Choroid plexus epithelial cell (primary cell): ENCODE results near the gene ITGA7.
A peak's percentile ranks its signal among the peaks of the same experiment; 100 is the strongest.

Experiments used
- DNase-seq: peaks from one replicate; pipeline ENCODE4 v3.0.0-alpha.2; 2010; ENCODE audit warnings: low read depth
- H3K4me3 ChIP-seq: 2 replicates; pipeline ENCODE4 v1.5.1; 2011; ENCODE audit warnings: low read depth, mild to moderate bottlenecking, control low read depth, low read length, moderate library complexity
- TF ChIP-seq, protein P1 (sequence below): conservative IDR thresholded peaks from 2 replicates; pipeline ENCODE4 v1.5.1; 2011; ENCODE audit warnings: low read depth, mild to moderate bottlenecking, control low read depth, inconsistent platforms, low read length, moderate library complexity

The ITGA7 gene

DNA sequence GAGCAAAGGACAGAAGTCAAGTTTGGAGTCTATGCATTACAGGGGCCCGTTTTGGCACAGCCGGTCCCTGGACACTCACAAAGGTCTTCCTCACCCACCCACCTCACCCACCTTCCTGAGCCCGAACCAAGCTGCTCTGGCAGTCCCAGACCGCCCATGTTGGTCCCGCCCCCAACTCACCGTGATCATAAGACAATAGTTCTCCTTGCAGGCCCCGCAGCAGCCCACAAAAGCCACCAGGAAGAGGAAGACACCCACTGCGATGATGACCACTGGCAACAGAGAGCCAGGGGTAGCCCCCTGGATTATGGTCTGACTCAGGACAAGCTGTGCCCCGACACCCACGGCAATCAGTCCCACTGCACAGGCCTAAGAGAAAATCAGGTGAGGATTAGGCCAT, 19.3 kb upstream of the ITGA7 start:
- H3K4me3 ChIP-seq: peak overlapping the region; percentile 92
- DNase-seq: no peak
- TF ChIP-seq, protein P1, sequence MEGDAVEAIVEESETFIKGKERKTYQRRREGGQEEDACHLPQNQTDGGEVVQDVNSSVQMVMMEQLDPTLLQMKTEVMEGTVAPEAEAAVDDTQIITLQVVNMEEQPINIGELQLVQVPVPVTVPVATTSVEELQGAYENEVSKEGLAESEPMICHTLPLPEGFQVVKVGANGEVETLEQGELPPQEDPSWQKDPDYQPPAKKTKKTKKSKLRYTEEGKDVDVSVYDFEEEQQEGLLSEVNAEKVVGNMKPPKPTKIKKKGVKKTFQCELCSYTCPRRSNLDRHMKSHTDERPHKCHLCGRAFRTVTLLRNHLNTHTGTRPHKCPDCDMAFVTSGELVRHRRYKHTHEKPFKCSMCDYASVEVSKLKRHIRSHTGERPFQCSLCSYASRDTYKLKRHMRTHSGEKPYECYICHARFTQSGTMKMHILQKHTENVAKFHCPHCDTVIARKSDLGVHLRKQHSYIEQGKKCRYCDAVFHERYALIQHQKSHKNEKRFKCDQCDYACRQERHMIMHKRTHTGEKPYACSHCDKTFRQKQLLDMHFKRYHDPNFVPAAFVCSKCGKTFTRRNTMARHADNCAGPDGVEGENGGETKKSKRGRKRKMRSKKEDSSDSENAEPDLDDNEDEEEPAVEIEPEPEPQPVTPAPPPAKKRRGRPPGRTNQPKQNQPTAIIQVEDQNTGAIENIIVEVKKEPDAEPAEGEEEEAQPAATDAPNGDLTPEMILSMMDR: no peak

DNA sequence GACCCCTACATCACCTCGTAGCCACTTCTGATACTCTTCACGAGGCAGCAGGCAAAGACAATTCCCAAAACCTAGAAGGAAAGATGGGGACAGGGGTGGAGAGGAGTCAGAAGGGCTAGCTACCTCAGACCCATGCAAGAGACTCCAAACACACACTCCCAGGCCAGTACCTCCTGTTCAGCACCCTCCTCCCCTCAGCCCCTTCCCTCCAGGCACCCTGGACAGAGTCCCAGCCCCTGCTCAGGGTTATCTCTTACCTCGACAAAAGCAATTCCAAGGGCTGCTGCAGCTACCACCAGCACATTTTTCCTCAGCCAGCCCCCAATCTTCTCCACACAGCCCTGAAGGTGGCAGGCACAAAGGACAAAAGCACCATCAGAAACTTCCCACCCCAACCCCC, 17.9 kb upstream of the ITGA7 start:
- DNase-seq: no peak
- peak overlapping the region; percentile 92 for H3K4me3 ChIP-seq
- TF ChIP-seq, protein P1: no peak

DNA sequence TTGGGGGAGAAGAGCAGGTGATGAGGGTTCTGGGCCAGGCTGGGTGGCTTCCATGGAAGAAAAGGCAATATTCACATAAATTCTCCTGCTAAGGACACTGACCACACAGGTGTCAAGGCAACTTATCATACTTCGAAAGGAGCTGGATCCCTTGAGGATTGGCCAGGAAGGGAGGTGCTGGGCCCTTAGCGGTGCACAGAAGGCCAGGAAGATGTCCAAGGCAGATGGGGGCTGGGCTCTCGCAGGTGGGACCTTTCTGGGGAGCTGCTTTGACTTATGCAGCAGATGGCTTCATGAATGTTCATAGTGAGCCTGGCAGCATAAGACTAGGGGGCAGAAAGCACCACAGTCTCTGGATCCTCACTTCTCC, 17.2 kb upstream of the ITGA7 start:
- DNase-seq: no peak
- TF ChIP-seq, protein P1: no peak
- no peak overlapping the region for H3K4me3 ChIP-seq

DNA sequence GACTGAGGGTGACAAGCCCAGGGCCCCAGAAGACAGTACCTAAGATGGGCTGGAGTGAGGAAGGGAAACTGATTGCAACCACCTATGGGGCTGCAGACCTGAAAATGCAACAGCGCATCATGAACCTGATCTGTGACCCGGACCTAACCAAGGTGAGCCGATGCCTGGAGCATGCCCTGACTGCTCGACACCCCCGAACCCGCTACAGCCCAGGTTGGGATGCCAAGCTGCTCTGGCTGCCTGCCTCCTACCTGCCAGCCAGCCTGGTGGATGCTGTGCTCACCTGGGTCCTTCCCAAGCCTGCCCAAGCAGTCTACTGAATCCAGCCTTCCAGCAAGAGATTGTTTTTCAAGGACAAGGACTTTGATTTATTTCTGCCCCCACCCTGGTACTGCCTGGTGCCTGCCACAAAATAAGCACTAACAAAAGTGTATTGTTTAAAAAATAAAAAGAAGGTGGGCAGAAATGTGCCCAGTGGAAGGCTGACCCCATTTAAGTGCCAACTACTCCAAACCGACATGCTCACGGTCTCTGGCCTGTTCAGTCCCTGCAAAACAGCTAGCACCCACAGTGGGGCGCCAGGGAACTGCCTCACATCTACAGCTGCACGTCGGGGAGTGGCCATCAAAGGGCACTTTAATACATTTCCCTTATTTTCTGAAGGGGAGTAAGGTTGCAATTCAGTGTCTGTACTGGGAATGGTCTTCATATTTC, 16.7 kb upstream of the ITGA7 start:
- TF ChIP-seq, protein P1: peak; percentile 81
- DNase-seq: peak; percentile 85
- no peak overlapping the region for H3K4me3 ChIP-seq

DNA sequence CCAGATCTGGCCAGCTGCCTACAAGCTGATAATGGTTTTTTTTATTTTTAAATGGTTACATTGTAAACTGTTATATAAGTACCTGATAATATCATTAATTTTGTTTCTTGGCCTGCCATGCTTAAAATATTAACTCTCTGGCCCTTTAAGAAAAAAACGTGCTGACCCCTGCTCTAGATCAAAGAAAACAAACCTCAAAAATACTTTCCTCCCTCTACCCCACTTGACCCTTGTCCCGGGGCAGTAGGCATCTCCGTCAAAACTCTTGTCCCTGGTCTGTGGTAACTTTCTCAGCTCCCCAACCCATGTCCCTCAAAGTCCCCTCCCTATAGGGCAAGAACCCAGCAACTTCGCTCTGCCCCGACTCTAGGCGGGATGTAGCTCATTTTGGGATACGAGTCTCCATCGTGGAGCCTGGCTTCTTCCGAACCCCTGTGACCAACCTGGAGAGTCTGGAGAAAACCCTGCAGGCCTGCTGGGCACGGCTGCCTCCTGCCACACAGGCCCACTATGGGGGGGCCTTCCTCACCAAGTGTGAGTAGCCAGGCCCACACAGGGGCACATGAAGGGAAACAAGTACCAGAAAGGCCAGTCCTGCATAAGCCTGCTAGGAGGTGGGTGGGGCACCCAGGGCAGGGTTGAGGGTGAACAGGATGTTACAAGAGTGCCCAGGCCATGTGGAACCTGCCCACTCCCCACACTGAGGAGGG, 16.0 kb upstream of the ITGA7 start:
- H3K4me3 ChIP-seq: no peak overlapping the region
- TF ChIP-seq, protein P1: no peak
- no peak for DNase-seq

DNA sequence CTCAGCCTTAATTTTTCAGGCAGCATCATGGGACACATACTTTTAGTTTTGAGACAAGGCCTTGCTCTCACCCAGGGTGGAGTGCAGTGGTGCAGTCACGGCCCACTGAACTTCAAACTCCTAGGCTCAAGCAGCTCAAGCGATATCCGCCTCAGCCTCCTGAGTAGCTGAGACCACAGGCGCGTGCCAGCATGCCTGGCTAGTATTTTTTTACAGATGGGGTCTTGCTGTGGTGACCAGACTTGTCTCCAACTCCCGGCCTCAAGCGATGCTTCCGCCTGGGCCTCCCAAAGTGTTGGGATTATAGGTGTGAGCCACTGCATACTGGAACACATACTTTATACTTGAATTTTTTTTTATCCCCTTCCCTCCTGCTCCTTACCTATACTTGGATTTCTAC, 15.2 kb upstream of the ITGA7 start:
- TF ChIP-seq, protein P1: no peak
- DNase-seq: no peak
- H3K4me3 ChIP-seq: no peak overlapping the region
